ENCODE measurements around the gene LTBP2. TPM values are rescaled to one million over a fixed set of nuclear protein-coding genes. Genes with fewer than 3 reads are reported as not detected.

LTBP2 gene
- total RNA-seq, 1 donor from 2014 or later = 2.9 TPM

DNA sequence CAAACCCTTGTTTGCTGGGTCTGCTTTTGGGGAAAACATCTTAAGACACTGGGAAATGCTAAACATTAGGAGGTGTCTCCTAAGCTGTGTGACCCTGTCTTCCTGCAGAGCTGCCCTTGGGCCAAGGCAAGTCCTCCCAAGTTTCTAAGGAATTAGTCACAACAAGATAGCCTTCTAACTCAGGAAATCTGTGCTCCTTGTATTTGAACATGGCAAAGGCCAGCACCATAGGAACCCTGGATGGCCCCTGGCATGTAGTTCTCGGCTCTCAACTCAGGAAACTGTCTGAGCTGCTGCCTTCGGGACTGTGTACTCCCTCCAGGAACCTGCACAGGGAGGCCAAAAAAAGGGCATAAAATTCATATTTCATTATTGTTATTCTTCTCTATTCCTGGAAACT is 37.6 kb upstream of the LTBP2 start:
- H3K27me3 Mint-ChIP-seq (ENCODE audit: low read depth) = no peaks in the 10 kb centered on the region
- H3K27ac Mint-ChIP-seq = no peak overlapping the region

DNA sequence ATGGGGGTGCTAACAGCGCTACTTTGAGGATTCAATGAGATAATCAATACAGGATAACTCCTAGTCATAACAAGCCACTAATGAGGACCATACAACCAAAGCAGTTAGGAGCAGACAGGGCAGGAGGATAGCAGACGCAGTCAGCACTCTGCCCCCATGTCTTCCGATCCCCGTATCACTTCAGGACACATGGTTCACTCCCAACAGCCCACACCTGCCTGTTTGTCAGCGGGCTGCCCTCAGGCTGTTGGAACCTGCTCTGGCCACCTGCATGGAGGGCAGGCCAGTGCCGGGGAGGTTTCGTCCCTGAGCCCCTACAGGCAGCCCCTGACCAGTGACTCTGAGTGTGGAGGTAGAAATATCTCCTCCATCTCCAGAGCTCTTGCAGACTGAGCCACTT is 37.1 kb upstream of the LTBP2 start:
- H3K4me3 Mint-ChIP-seq = no peak overlapping the region
- peak overlapping the region; percentile 5 for H3K27ac Mint-ChIP-seq
- H3K27me3 Mint-ChIP-seq (ENCODE audit: low read depth) = no peaks in the 10 kb centered on the region
- DNase-seq (ENCODE audit: low spot score in 2 of 2, unreplicated experiment in 2 of 2) = no peak
- peaks cover 26% of the 10 kb centered on the region for H3K4me1 Mint-ChIP-seq
- H3K36me3 Mint-ChIP-seq = no peaks in the 10 kb centered on the region
- H3K9me3 Mint-ChIP-seq = no peaks in the 10 kb centered on the region
- TF ChIP-seq, protein P1, sequence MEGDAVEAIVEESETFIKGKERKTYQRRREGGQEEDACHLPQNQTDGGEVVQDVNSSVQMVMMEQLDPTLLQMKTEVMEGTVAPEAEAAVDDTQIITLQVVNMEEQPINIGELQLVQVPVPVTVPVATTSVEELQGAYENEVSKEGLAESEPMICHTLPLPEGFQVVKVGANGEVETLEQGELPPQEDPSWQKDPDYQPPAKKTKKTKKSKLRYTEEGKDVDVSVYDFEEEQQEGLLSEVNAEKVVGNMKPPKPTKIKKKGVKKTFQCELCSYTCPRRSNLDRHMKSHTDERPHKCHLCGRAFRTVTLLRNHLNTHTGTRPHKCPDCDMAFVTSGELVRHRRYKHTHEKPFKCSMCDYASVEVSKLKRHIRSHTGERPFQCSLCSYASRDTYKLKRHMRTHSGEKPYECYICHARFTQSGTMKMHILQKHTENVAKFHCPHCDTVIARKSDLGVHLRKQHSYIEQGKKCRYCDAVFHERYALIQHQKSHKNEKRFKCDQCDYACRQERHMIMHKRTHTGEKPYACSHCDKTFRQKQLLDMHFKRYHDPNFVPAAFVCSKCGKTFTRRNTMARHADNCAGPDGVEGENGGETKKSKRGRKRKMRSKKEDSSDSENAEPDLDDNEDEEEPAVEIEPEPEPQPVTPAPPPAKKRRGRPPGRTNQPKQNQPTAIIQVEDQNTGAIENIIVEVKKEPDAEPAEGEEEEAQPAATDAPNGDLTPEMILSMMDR (IDR thresholded peaks at IDR 0.05; ENCODE audit: unreplicated experiment) = no peak

More for the DNA sequence above, 37.6 kb upstream of the LTBP2 start:
- TF ChIP-seq, protein P1 (IDR thresholded peaks at IDR 0.05; ENCODE audit: unreplicated experiment) = no peak
- Mint-ChIP-seq H3K36me3 (no peaks in the 10 kb centered on the region), H3K9me3 (no peaks in the 10 kb centered on the region), H3K4me3 (no peak overlapping the region), H3K4me1 (peaks cover 26% of the 10 kb centered on the region)
- no peak for DNase-seq (ENCODE audit: low spot score in 2 of 2, unreplicated experiment in 2 of 2)

DNA sequence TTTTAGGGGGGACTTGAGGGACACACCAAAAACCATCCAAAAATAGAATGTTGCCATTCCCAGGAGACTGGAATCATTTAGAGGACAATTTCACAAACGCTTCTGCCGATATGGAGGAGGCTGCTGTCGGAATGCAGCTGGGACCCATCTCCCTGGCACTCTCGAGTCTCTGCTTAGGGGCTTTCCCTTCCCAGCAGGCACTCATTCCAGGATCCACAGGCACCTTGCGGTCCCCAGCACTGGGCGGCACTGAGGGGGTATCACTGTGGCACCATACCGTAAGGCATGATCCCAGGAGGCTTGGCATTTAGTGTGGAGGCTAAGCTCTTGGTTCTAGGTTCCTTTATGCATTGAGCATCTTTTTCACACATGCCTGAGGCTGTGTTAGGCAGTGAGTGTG is 36.6 kb upstream of the LTBP2 start:
- no peak for DNase-seq (ENCODE audit: low spot score in 2 of 2, unreplicated experiment in 2 of 2)
- Mint-ChIP-seq H3K36me3 (no peaks in the 10 kb centered on the region), H3K4me1 (peaks cover 26% of the 10 kb centered on the region), H3K27me3 (ENCODE audit: low read depth) (no peaks in the 10 kb centered on the region), H3K4me3 (no peak overlapping the region), H3K27ac (no peak overlapping the region), H3K9me3 (no peaks in the 10 kb centered on the region)
- TF ChIP-seq, protein P1 (IDR thresholded peaks at IDR 0.05; ENCODE audit: unreplicated experiment) = no peak

DNA sequence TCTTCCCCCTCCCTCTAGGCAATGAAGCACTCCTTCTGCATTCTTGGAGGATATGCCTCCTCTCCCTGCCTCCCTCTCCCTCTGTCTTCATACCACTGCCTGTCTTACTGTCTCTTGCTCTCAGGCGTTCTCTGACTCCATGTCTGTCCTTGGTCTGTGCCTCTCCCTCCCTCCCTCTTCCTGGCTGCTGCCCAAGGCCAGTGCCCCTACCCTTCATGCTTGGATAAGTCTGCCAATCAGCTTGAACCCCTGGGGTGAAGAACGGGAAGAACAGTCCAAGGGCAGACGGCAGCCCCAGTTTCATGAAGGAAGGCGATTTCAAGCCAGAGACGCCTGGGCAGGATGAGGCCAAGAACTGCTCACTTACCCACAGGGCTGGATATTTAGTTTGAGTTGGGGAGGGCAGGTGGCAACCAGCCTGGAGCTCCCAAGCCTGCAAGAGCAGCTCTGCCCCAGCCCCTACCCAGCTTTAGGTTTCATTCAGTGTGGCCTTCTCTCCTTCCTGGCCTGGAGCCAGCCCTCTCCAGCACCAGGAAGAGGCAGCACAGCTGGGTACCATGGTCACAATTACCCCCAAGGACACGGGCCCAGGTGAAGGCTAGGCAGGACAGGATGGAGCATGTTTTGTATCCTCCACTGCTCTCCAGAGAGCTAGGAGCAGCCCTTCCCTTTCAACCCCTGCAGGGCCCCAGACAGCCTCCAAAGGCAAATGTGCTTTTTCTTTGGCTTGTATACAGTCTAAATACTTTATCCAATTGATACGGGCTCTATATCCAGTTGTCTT is 35.8 kb upstream of the LTBP2 start:
- H3K27me3 Mint-ChIP-seq (ENCODE audit: low read depth) = no peaks in the 10 kb centered on the region
- peak overlapping the region; percentile 53 for H3K27ac Mint-ChIP-seq
- TF ChIP-seq, protein P1 (IDR thresholded peaks at IDR 0.05; ENCODE audit: unreplicated experiment) = no peak
- DNase-seq (ENCODE audit: low spot score in 2 of 2, unreplicated experiment in 2 of 2) = no peak
- H3K4me3 Mint-ChIP-seq = no peak overlapping the region
- no peaks in the 10 kb centered on the region for H3K36me3 Mint-ChIP-seq
- peaks cover 26% of the 10 kb centered on the region for H3K4me1 Mint-ChIP-seq
- H3K9me3 Mint-ChIP-seq = no peaks in the 10 kb centered on the region

DNA sequence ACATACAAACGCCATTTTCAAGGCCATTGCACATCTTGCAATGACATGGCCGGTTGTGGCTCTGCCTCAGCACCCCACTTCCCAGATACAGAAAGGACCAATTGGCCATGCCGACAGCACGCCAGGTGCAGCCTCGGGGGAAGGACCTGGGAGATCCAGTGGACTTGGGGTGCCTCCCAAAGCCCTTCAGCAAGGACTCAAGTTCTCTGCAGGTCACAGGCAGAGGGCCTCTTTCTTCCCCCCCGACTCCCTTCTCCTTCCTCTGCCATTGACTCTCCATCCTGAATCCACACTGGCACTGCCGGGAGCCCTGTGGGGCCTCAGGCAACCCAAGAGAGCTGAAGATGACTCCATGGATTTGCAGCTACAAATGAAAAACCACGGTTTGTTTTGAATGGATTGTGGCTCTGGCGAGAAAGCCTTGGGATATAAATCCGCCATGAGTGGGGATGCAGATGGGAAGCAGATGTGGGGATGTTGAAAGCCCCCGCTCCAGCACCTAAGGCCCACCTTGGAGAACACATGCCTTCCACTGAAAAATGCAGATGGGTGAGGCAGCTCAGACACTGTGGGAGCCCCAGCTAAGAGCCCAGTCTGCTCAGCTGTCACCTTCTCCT is 35.1 kb upstream of the LTBP2 start:
- Mint-ChIP-seq H3K27ac (no peak overlapping the region), H3K4me3 (no peak overlapping the region), H3K27me3 (ENCODE audit: low read depth) (peaks cover 1% of the 10 kb centered on the region), H3K36me3 (no peaks in the 10 kb centered on the region), H3K4me1 (peaks cover 26% of the 10 kb centered on the region), H3K9me3 (no peaks in the 10 kb centered on the region)
- TF ChIP-seq, protein P1 (IDR thresholded peaks at IDR 0.05; ENCODE audit: unreplicated experiment) = no peak
- DNase-seq (ENCODE audit: low spot score in 2 of 2, unreplicated experiment in 2 of 2) = no peak

Measured in mesothelial cell of epicardium (in vitro differentiated cells).